ENCODE measurements around the gene SCG3. TPM values are rescaled to one million over a fixed set of nuclear protein-coding genes. Genes with fewer than 3 reads are reported as not detected.
A peak's percentile ranks its signal among the peaks of the same experiment; 100 is the strongest.

SCG3 gene
- polyA plus RNA-seq, 2 of the 4 experiments (the other 2 are of a cell fraction) = 0.03 TPM; not detected in 1

DNA sequence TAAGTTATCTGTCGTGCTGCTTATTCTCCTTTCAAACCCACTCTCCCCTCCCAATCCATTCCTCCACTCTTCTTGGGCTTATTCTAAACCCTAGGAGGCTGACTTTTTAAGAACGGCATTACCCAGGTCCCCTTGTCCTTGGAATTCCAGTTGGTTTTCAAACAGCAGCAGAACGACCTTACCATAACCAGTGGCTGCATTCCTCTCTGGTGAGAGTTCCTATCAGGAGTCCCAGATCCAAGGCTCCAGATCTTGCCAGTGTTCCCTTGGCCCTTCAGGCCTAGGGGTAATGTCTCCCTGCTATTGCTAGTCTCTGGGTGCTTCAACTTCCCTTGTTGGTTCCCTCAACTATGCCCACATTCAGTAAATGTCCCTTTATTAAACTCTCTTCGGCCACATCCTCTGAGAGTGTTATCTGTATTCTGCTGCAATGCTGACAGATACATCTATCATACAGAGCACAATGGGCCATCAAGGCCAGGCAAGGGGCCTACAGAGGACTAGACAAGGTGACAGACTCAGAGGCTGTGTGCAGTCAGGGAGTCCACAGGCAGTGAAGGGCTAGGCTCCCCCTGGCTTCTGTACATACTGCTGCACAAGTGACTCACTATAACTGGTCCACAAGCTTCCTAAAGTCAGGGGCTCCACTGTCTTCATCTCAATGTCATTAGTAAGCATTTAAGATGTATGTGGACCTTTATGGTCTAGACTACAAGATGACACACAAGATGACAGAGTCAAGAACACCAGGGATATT lies 46.0 kb downstream of the SCG3 start:
- DNase-seq (ENCODE audit: low read depth in 1 of 2, low spot score in 1 of 2) = peak; percentile 34 to 49
- Histone ChIP-seq H3K4me1 (peaks cover 21% of the 10 kb centered on the region), H3K9me3 (no peaks in the 10 kb centered on the region), H3K4me3 (no peak overlapping the region), H3K27ac (0 out of 6 replicates have a peak overlapping the region, but pooled peaks of 1 of the 2 experiments have one; percentile 5), H3K4me2 (peak overlapping the region; percentile 14; the same call in 2 of the 3 replicates)
- TF ChIP-seq RNF2 (IDR thresholded peaks at IDR 0.05; ENCODE audit: borderline replicate concordance, low read depth) (no peak), KDM5A (IDR thresholded peaks at IDR 0.05) (no peak), HOXB13 (CRISPR knock-in tag; IDR thresholded peaks at IDR 0.05; ENCODE audit: low read depth) (no peak), NFE2L2 (conservative IDR thresholded peaks at IDR 0.05; ENCODE audit: low read length) (no peak), MAFK (IDR thresholded peaks at IDR 0.05; ENCODE audit: partially characterized antibody) (peak; percentile 26), FOSL2 (IDR thresholded peaks at IDR 0.05) (no peak), FOSL2 (CRISPR knock-in tag; IDR thresholded peaks at IDR 0.05) (peak; percentile 20; the same call in 1 of the 2 replicates), RAD21 (conservative IDR thresholded peaks at IDR 0.05 in 1 of 2, IDR thresholded peaks at IDR 0.05 in 1 of 2) (no peak), RCOR1 (IDR thresholded peaks at IDR 0.05; ENCODE audit: low read depth, low read length) (no peak), TFCP2L1 (CRISPR knock-in tag; IDR thresholded peaks at IDR 0.05) (no peak)
- TF ChIP-seq, protein P1, sequence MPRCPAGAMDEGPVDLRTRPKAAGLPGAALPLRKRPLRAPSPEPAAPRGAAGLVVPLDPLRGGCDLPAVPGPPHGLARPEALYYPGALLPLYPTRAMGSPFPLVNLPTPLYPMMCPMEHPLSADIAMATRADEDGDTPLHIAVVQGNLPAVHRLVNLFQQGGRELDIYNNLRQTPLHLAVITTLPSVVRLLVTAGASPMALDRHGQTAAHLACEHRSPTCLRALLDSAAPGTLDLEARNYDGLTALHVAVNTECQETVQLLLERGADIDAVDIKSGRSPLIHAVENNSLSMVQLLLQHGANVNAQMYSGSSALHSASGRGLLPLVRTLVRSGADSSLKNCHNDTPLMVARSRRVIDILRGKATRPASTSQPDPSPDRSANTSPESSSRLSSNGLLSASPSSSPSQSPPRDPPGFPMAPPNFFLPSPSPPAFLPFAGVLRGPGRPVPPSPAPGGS (IDR thresholded peaks at IDR 0.05) = no peak
- ChIA-PET POLR2A (no interaction called here), CTCF (interaction anchor here (0.8 to 3.6 kb wide), 4 partner anchors 9 to 77 kb away, joined by 3 to 22 read pairs (median 8); partner anchors contain the start of gene LYSMD2)
- ATAC-seq = peak; percentile 83 to 85
- no peak for FAIRE-seq
- WGBS (ENCODE audit: missing lambda C conversion rate) = 78% methylated on average over 4 of the region's 4 CpGs

DNA sequence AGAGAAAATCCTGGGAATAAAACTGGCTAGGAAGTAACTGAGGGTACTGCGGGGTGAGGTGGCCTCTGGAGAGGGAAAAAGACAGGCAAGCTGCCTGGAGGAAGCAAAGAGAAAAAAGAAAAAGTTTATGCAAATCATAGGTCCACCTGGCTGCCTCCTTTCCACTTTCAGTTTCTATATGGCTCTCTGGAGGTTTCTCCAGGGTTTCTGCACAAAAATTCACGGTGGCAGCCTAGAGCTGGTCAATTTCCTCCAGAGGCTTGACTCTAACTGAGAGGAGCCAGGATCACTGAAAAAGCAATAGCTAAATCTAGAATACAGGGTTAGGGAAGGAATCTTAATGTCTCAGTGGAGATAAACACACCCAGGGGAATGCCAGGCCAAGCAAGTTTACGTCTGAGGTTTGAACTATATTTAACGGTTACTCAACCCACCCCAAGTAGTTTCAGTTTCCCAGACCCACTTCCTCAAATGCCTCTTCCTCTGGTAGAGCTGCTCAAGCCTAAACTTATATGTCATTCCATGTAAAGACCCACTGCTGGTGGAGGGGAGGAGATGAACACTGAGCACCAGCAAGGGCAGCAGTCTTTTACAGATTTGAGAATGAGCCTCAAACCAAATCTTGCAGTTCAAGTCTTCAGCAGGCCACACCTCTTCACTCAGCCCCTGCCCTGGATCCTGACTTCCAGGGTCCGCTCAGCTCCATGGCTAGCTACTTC lies 50.4 kb downstream of the SCG3 start:
- Histone ChIP-seq H3K9me3 (no peaks in the 10 kb centered on the region), H3K4me2 (0 out of 3 replicates have a peak overlapping the region, but pooled peaks have one; percentile 2), H3K4me1 (peaks cover 20% of the 10 kb centered on the region), H3K4me3 (no peak overlapping the region), H3K27ac (no peak overlapping the region)
- no peak for ATAC-seq
- TF ChIP-seq ZSCAN20 (CRISPR knock-in tag; IDR thresholded peaks at IDR 0.05) = no peak
- ChIA-PET POLR2A (no interaction called here), CTCF (interaction anchor here (1.3 to 9.8 kb wide), 3 partner anchors 15 to 82 kb away, joined by 3 to 73 read pairs (median 34); no protein-coding TSS in a partner anchor)
- no peak for FAIRE-seq
- no peak for DNase-seq (ENCODE audit: low read depth in 1 of 2, low spot score in 1 of 2)
- 82% methylated on average over 5 of the region's 5 CpGs for WGBS (ENCODE audit: missing lambda C conversion rate)

- H3K9me3 ChIP-seq = no peaks in the 10 kb centered on the region
- no peak overlapping the region for H3K27ac ChIP-seq
- WGBS (ENCODE audit: missing lambda C conversion rate) = 90% methylated on average over 2 of the region's 2 CpGs
- ATAC-seq (no peak), FAIRE-seq (no peak), DNase-seq (ENCODE audit: low read depth in 1 of 2, low spot score in 1 of 2) (no peak)
- H3K4me2 ChIP-seq = no peak overlapping the region
- peaks cover 11% of the 10 kb centered on the region for H3K4me1 ChIP-seq
- no peak overlapping the region for H3K4me3 ChIP-seq
- TF ChIP-seq RAD21 (conservative IDR thresholded peaks at IDR 0.05 in 1 of 2, IDR thresholded peaks at IDR 0.05 in 1 of 2) (no peak), FOSB (CRISPR knock-in tag; IDR thresholded peaks at IDR 0.05) (no peak), GATA3 (IDR thresholded peaks at IDR 0.05; ENCODE audit: borderline replicate concordance) (no peak), JUN (IDR thresholded peaks at IDR 0.05) (no peak), HMGXB4 (CRISPR knock-in tag; IDR thresholded peaks at IDR 0.05; ENCODE audit: borderline replicate concordance) (no peak), CBX8 (IDR thresholded peaks at IDR 0.05) (no peak), POLR2A (IDR thresholded peaks at IDR 0.05; ENCODE audit: low read length) (no peak), ZC3H11A (IDR thresholded peaks at IDR 0.05) (no peak), TP53 (CRISPR knock-in tag; IDR thresholded peaks at IDR 0.05) (no peak), ZNF302 (CRISPR knock-in tag; IDR thresholded peaks at IDR 0.05) (no peak), MAFK (IDR thresholded peaks at IDR 0.05; ENCODE audit: partially characterized antibody) (no peak), BHLHE40 (IDR thresholded peaks at IDR 0.05; ENCODE audit: low read depth, low read length) (no peak), KDM1A (IDR thresholded peaks at IDR 0.05; ENCODE audit: low read depth) (no peak), ZSCAN20 (CRISPR knock-in tag; IDR thresholded peaks at IDR 0.05) (no peak), NFE2L2 (conservative IDR thresholded peaks at IDR 0.05; ENCODE audit: low read length) (no peak), NR3C1 (IDR thresholded peaks at IDR 0.05) (no peak)
- TF ChIP-seq, protein P2, sequence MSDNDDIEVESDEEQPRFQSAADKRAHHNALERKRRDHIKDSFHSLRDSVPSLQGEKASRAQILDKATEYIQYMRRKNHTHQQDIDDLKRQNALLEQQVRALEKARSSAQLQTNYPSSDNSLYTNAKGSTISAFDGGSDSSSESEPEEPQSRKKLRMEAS (IDR thresholded peaks at IDR 0.05) = no peak
- TF ChIP-seq, protein P3, sequence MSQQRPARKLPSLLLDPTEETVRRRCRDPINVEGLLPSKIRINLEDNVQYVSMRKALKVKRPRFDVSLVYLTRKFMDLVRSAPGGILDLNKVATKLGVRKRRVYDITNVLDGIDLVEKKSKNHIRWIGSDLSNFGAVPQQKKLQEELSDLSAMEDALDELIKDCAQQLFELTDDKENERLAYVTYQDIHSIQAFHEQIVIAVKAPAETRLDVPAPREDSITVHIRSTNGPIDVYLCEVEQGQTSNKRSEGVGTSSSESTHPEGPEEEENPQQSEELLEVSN (IDR thresholded peaks at IDR 0.05; ENCODE audit: borderline replicate concordance, low read depth) = no peak
- TF ChIP-seq, protein P1 (IDR thresholded peaks at IDR 0.05) = no peak
- ChIA-PET CTCF (interaction anchor here (0.9 to 9.8 kb wide), 4 partner anchors 16 to 83 kb away, joined by 3 to 73 read pairs (median 18); no protein-coding TSS in a partner anchor), POLR2A (no interaction called here)
Observed at GRCh38 chr15:51732646-51733045, 51.3 kb downstream of the SCG3 start.

All from A549 (cell line).